Astrocyte of the cerebellum (primary cell): ENCODE data around the gene MXRA7.

Experiments used
- DNase-seq: peaks from one replicate; pipeline ENCODE4 v3.0.0-alpha.2; 2011; ENCODE audit warnings: low read depth
- H3K4me3 ChIP-seq: 2 replicates; pipeline ENCODE4 v1.5.1; 2011; ENCODE audit warnings: mild to moderate bottlenecking, low read depth, low read length, moderate library complexity
- in situ Hi-C: cut with HindIII; loops from 2 replicates; pipeline ENCODE4 v1.10.0; 2017; ENCODE audit warnings: low sequenced_read_pairs
- TF ChIP-seq, protein P1 (sequence below): IDR thresholded peaks from 2 replicates; pipeline ENCODE4 v1.5.1; 2012; ENCODE audit warnings: low read length, low read depth, moderate library complexity, mild to moderate bottlenecking; ENCODE audit errors: missing control alignments

MXRA7 gene

DNA sequence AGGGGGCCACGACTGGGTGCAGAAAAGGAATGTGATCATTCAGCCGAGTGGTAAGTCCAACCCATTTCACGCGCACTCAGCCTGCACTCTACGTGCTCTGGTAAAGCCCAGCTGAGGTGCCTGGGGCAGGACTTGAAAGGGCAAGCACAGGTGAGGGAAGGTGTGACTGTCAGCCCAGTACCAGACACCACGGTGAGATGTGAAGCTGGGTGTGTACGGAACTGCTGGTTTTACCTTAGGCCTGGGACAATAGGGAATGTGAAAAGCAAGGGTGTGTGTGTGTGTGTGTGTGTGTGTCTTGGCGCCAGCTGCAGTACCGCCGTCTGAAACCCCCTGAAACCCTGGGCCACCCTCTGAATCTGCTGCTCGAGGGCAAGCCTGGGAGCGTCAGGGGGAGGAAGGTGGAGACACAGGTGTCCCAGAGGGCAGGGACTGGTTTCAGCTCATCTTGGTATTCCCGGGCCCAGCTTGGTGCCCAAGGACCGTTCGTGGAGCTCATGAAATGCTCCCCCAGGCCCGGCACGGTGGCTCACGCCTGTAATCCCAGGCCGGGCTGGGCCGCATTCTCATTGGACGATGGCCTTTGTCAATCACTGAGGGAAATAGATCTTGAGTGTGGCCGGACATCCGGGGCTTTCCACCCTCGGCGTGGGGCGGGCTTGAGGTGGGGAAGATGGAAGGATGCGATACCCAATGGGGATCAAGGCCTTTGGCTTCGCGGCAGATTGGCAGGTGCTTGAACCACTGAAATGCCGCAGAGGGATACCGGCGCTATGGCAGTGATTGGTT is 39.4 kb downstream of the MXRA7 start:
- DNase-seq, result peak; percentile 100
- H3K4me3 ChIP-seq, result peak overlapping the region; percentile 59
- TF ChIP-seq, protein P1, sequence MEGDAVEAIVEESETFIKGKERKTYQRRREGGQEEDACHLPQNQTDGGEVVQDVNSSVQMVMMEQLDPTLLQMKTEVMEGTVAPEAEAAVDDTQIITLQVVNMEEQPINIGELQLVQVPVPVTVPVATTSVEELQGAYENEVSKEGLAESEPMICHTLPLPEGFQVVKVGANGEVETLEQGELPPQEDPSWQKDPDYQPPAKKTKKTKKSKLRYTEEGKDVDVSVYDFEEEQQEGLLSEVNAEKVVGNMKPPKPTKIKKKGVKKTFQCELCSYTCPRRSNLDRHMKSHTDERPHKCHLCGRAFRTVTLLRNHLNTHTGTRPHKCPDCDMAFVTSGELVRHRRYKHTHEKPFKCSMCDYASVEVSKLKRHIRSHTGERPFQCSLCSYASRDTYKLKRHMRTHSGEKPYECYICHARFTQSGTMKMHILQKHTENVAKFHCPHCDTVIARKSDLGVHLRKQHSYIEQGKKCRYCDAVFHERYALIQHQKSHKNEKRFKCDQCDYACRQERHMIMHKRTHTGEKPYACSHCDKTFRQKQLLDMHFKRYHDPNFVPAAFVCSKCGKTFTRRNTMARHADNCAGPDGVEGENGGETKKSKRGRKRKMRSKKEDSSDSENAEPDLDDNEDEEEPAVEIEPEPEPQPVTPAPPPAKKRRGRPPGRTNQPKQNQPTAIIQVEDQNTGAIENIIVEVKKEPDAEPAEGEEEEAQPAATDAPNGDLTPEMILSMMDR, result no peak
- in situ Hi-C loops, result no loop called here

DNA sequence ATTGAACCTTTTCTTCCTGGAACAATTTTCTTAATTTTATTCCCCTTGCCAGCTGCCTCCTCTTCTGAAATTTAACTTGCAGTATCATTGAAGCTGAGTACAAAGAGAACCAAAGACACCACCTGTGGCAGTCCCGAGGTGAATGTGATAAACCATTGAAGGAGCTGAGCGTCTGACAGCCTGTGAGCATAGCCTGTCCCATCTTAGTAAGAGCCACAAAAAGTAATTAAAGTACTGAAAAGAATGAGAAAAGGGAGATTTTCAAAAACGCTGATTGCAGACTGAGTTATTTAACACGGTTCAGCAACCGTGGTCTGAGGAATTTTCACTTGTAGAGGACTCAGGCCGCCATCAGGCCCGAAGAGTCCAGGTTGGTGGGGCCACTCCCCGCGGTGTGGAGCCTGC is 40.0 kb downstream of the MXRA7 start:
- TF ChIP-seq, protein P1, result no peak
- in situ Hi-C loops, result no loop called here
- DNase-seq, result no peak
- no peak overlapping the region for H3K4me3 ChIP-seq

GRCh38 chr17:76670020-76670717 is 40.6 kb downstream of the MXRA7 start:
- in situ Hi-C loops, result no loop called here
- H3K4me3 ChIP-seq, result no peak overlapping the region
- no peak for DNase-seq
- TF ChIP-seq, protein P1, result no peak

GRCh38 chr17:76667786-76668453 is 42.8 kb downstream of the MXRA7 start:
- TF ChIP-seq, protein P1, result no peak
- H3K4me3 ChIP-seq, result no peak overlapping the region
- in situ Hi-C loops, result no loop called here
- DNase-seq, result no peak

- no peak overlapping the region for H3K4me3 ChIP-seq
- DNase-seq, result no peak
- TF ChIP-seq, protein P1, result no peak
- in situ Hi-C loops, result no loop called here
Observed at GRCh38 chr17:76667491-76667755, 43.3 kb downstream of the MXRA7 start.

DNA sequence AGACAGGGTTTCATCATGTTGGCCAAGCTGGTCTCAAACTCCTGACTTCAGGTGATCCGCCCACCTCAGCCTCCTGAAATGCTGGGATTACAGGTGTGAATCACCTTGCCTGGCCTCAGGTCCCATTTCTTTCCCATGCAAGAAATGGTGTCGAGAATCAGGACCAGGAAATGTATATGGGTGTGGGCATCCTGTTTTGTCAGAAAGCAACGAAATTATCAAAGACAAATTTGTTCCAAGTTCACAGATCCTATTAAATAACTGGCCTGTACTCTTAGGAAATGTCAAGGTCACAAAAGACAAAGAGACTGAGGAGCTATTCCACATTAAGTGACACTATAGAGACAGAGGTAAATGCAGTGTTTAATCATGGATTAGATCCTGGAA is 50.1 kb downstream of the MXRA7 start:
- no peak overlapping the region for H3K4me3 ChIP-seq
- in situ Hi-C loops, result no loop called here
- DNase-seq, result no peak

More for the DNA sequence above, 50.1 kb downstream of the MXRA7 start:
- TF ChIP-seq, protein P1, result no peak
